Neuron (in vitro differentiated cells): Measurements from ENCODE around the gene RPL39L.

ENCODE experiments used
- H2AFZ ChIP-seq: one replicate; pipeline ENCODE4 v1.6.1; 2013; ENCODE audit warnings: low read depth, mild to moderate bottlenecking, inconsistent platforms, low read length, moderate library complexity
- H3K27me3 ChIP-seq: one replicate; pipeline ENCODE4 v1.6.1; 2013; ENCODE audit warnings: low read length; ENCODE audit not compliant: insufficient read depth
- H3K36me3 ChIP-seq: one replicate; pipeline ENCODE4 v1.6.1; 2013; ENCODE audit warnings: low read length; ENCODE audit not compliant: insufficient read depth
- H3K4me1 ChIP-seq: one replicate; pipeline ENCODE4 v1.6.1; 2013; ENCODE audit warnings: low read length; ENCODE audit not compliant: insufficient read depth
- H3K4me3 ChIP-seq: 2 replicates; pipeline ENCODE4 v1.5.1; 2013; ENCODE audit warnings: mild to moderate bottlenecking, low read length, moderate library complexity
- H3K9me3 ChIP-seq: one replicate; pipeline ENCODE4 v1.6.1; 2013; ENCODE audit warnings: low read length

RPL39L gene

GRCh38 chr3:187103251-187103650 is 36.0 kb downstream of the RPL39L start:
- Histone ChIP-seq H3K27me3 (no peaks in the 10 kb centered on the region), H3K4me1 (no peaks in the 10 kb centered on the region), H3K4me3 (no peak overlapping the region), H3K9me3 (no peaks in the 10 kb centered on the region), H2AFZ (no peak overlapping the region), H3K36me3 (no peaks in the 10 kb centered on the region)

DNA sequence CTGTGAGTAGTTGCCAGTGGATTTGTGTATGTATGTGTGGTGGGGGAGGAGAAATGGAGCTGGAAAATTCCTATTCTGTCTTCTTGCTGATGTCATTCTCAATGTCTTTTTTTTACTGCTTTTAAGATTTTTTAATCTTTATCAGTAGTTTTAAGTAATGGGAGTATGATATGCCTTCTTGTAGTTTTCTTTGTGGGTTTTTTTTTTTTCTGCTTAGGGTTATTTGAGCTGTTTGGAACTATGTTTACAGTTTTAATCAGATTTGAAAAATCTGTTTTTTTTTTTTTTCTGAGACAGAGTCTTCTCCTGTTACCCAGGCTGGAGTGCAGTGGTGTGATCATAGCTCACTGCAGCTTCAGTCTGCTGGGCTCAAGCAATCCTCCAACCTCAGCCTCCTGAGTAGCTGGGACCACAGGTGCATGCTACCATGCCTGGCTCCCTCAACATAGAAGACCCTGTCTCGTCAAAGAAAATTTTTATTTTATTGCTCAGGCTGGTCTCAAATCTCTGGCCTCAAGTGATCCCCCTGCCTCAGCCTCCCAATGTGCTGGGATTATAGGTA is 37.1 kb downstream of the RPL39L start:
- Histone ChIP-seq H3K4me1 (no peaks in the 10 kb centered on the region), H3K9me3 (no peaks in the 10 kb centered on the region), H3K36me3 (no peaks in the 10 kb centered on the region), H3K4me3 (no peak overlapping the region), H3K27me3 (no peaks in the 10 kb centered on the region), H2AFZ (no peak overlapping the region)

- no peaks in the 10 kb centered on the region for H3K9me3 ChIP-seq
- no peaks in the 10 kb centered on the region for H3K4me1 ChIP-seq
- no peaks in the 10 kb centered on the region for H3K27me3 ChIP-seq
- no peak overlapping the region for H2AFZ ChIP-seq
- H3K4me3 ChIP-seq, result no peak overlapping the region
- H3K36me3 ChIP-seq, result no peaks in the 10 kb centered on the region
These were observed 37.9 kb downstream of the RPL39L start for GRCh38 chr3:187101184-187102072.

DNA sequence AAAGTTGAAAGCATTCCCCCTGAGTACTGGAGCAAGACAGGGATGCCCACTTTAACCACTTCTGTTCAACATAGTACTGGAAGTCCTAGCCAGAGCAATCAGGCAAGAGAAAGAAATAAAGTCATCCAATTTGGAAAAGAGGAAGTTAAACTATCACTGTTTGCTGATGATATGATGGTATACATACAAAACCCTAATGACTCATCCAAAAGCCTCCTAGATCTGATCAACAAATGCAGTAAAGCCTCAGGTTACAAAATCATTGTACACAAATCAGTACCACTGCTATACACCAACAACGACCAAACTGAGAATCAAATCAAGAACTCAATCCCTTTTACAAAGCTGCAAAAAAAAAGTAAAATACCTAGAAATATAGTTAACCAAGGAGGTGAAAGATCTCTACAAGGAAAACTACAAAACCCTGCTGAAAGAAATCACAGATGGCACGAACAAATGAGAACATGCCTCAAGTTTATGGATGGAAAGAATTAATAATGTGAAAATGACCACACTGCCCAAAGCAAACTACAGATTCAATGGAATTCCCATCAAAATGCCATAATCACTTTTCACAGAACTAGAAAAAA is 40.3 kb downstream of the RPL39L start:
- H3K9me3 ChIP-seq, result no peaks in the 10 kb centered on the region
- no peaks in the 10 kb centered on the region for H3K4me1 ChIP-seq
- H3K36me3 ChIP-seq, result no peaks in the 10 kb centered on the region
- H3K4me3 ChIP-seq, result no peak overlapping the region
- no peaks in the 10 kb centered on the region for H3K27me3 ChIP-seq
- H2AFZ ChIP-seq, result no peak overlapping the region

DNA sequence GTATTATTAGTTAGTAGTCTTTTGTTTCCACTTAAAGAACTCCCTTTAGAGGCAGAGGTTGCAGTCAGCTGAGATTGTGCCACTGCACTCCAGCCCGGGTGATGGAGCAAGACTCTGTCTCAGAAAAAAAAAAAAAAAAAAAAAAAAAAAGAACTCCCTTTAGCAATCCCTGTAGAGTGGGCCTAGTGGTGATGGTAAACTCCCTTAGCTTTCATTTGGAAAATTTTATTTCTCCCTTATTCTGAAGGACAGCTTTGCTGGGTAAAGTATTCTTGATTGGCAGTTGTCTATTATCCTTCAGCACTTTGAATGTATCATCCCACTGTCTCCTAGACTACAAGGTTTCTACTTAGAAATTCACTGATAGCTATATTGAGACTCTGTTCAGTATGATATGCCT is 46.0 kb downstream of the RPL39L start:
- Histone ChIP-seq H3K36me3 (no peaks in the 10 kb centered on the region), H3K9me3 (no peaks in the 10 kb centered on the region), H2AFZ (no peak overlapping the region), H3K27me3 (no peaks in the 10 kb centered on the region), H3K4me1 (no peaks in the 10 kb centered on the region), H3K4me3 (no peak overlapping the region)

DNA sequence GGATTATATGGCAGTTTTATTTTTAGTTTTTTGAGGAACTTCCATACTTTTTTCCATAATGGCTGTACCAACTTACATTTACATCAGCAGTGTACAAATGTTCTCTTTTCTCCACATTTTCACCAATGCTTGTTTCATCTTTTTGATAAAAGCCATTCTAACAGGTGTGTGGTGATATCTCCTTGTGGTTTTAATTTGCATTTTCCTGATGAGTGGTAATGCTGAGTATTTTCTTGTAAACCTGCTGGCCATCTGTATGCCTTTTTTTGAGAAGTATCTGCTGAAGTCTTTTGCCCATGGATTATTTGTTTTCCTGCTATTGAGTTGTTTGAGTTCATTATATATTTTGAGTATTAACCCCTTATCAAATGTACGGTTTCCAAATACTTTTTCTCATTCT is 50.6 kb downstream of the RPL39L start:
- Histone ChIP-seq H3K4me1 (no peaks in the 10 kb centered on the region), H3K27me3 (no peaks in the 10 kb centered on the region), H3K9me3 (no peaks in the 10 kb centered on the region), H3K36me3 (no peaks in the 10 kb centered on the region), H3K4me3 (no peak overlapping the region), H2AFZ (no peak overlapping the region)

DNA sequence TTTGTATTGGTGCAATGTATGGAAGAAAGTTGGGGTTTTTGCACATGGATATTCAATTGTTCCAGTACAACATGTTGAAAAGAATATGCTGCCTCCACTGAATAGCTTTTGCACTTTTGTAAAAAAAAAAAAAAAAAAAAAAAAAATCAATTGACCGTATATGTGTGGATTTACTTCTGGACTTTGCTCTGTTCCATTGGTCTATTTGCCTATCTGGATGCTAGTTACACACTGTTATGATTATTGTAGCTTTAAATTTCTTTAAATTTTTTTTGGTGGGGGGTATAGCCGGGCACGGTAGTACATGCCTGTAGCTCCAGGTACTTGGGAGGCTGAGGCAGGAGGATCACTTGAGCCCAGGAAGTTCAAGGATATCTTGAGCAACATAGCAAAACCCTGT is 52.5 kb downstream of the RPL39L start:
- Histone ChIP-seq H3K4me1 (no peaks in the 10 kb centered on the region), H3K36me3 (no peaks in the 10 kb centered on the region), H3K27me3 (no peaks in the 10 kb centered on the region), H3K4me3 (no peak overlapping the region), H3K9me3 (no peaks in the 10 kb centered on the region), H2AFZ (no peak overlapping the region)

- H3K9me3 ChIP-seq, result no peaks in the 10 kb centered on the region
These were observed 53.4 kb downstream of the RPL39L start for GRCh38 chr3:187085933-187086332.

GRCh38 chr3:187085021-187085666 is 54.2 kb downstream of the RPL39L start:
- Histone ChIP-seq H3K36me3 (no peaks in the 10 kb centered on the region), H3K9me3 (no peaks in the 10 kb centered on the region), H3K27me3 (no peaks in the 10 kb centered on the region), H2AFZ (no peak overlapping the region), H3K4me3 (no peak overlapping the region), H3K4me1 (no peaks in the 10 kb centered on the region)

More at GRCh38 chr3:187085933-187086332, 53.4 kb downstream of the RPL39L start:
- Histone ChIP-seq H3K27me3 (no peaks in the 10 kb centered on the region), H3K36me3 (no peaks in the 10 kb centered on the region), H2AFZ (no peak overlapping the region), H3K4me1 (no peaks in the 10 kb centered on the region), H3K4me3 (no peak overlapping the region)

DNA sequence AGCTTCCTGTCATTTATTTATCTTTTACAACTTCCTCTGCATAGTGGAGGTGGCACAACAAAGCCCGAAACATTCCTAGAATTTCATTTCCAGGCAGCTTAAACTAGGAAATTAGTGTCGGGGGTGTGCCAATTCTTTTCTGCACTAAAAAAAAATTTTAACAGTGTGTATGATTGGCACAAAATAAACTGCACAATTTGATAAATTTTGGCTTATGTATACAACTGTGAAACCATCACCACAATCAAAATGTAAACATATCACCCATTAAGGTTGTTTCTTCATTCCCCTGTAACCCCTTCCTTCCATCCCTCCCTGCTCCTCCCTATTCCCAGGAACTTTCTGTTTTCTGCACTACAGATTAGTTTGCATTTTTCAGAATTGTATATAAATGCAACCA is 54.7 kb downstream of the RPL39L start:
- no peaks in the 10 kb centered on the region for H3K4me1 ChIP-seq

DNA sequence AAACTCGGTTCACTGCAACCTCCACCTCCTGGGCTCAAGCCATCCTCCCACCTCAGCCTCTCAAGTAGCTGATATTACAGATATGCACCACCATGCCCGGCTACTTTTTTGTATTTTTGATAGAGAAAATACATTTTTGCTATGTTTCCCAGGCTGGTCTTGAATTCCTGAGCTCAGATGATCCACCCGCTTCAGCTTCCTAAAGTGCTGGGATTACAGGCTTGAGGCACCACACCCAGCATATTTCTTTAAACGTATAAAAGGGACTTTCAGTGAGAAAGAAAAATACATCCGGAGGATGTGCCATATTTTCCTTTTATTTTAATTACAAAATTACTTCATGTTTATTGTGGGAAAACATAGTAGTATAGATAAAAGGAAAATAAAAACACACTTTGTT is 55.2 kb downstream of the RPL39L start:
- H3K4me1 ChIP-seq, result no peaks in the 10 kb centered on the region
- no peaks in the 10 kb centered on the region for H3K36me3 ChIP-seq
- no peak overlapping the region for H3K4me3 ChIP-seq
- no peak overlapping the region for H2AFZ ChIP-seq
- H3K27me3 ChIP-seq, result no peaks in the 10 kb centered on the region
- no peaks in the 10 kb centered on the region for H3K9me3 ChIP-seq

More for the DNA sequence above, 54.7 kb downstream of the RPL39L start:
- Histone ChIP-seq H3K27me3 (no peaks in the 10 kb centered on the region), H3K36me3 (no peaks in the 10 kb centered on the region), H3K9me3 (no peaks in the 10 kb centered on the region), H2AFZ (no peak overlapping the region), H3K4me3 (no peak overlapping the region)

- Histone ChIP-seq H3K36me3 (no peaks in the 10 kb centered on the region), H3K4me3 (no peak overlapping the region), H3K9me3 (no peaks in the 10 kb centered on the region), H2AFZ (no peak overlapping the region), H3K27me3 (no peaks in the 10 kb centered on the region), H3K4me1 (no peaks in the 10 kb centered on the region)
These were observed 56.4 kb downstream of the RPL39L start for GRCh38 chr3:187082758-187083375.
